Right atrium auricular region (tissue), 2 donors: Measurements from ENCODE around the gene NKAIN4. TPM values are rescaled to one million over a fixed set of nuclear protein-coding genes. Genes with fewer than 3 reads are reported as not detected.

Experiments
- DNase-seq: peaks from one replicate; pipeline ENCODE4 v3.0.0-alpha.2; 2019; ENCODE audit warnings: low spot score
- H3K27ac ChIP-seq, 2 donors: fragments of 200-600 bp; sonication (generic); 1 replicate in 1 of 2; 2 replicates in 1 of 2; pipeline ENCODE4 v1.5.1; 2016 to 2019
- H3K27me3 ChIP-seq, 2 donors: fragments of 200-600 bp; sonication (generic); one replicate each; pipeline versions ENCODE4 v1.5.1 to v1.6.0; 2017 to 2019
- H3K36me3 ChIP-seq: fragments of 200-600 bp; sonication (generic); one replicate; pipeline ENCODE4 v1.5.1; 2016
- H3K4me1 ChIP-seq, 2 donors: fragments of 200-600 bp; sonication (generic); one replicate each; pipeline versions ENCODE4 v1.5.1 to v1.6.0; 2017 to 2019
- H3K4me3 ChIP-seq, 2 donors: fragments of 200-600 bp; sonication (generic); 1 replicate in 1 of 2; 2 replicates in 1 of 2; pipeline ENCODE4 v1.5.1; 2017 to 2019; ENCODE audit warnings: mild to moderate bottlenecking in 1 of 2, moderate library complexity in 1 of 2
- H3K9me3 ChIP-seq, 2 donors: fragments of 200-600 bp; sonication (generic); one replicate each; pipeline ENCODE4 v1.5.1; 2019
- total RNA-seq, 2 donors: library from RNA; depleted of rRNA; stranded (reverse); fragments of >200 nt; gene quantifications; one replicate each; pipeline ENCODE4 v1.1.0, GENCODE V29; 2016
- TF ChIP-seq, protein P1 (sequence below), 2 donors: fragments of 200-600 bp; sonication (generic); IDR thresholded peaks; one replicate each; pipeline ENCODE4 v1.5.1; 2019; ENCODE audit warnings: antibody characterized with exemption in 2 of 2

Gene NKAIN4
- total RNA-seq, 2 donors from 2014 or later = not detected

- H3K27me3 ChIP-seq = no peaks in the 10 kb centered on the region
- H3K27ac ChIP-seq = no peak within 1 kb of the TSS
- H3K4me3 ChIP-seq = no peak within 1 kb of the TSS
- H3K4me1 ChIP-seq = peaks cover 0 to 6% of the 10 kb centered on the region in 2 donors
- DNase-seq = no peak
- H3K36me3 ChIP-seq = no peaks in the 10 kb centered on the region
- TF ChIP-seq, protein P1, sequence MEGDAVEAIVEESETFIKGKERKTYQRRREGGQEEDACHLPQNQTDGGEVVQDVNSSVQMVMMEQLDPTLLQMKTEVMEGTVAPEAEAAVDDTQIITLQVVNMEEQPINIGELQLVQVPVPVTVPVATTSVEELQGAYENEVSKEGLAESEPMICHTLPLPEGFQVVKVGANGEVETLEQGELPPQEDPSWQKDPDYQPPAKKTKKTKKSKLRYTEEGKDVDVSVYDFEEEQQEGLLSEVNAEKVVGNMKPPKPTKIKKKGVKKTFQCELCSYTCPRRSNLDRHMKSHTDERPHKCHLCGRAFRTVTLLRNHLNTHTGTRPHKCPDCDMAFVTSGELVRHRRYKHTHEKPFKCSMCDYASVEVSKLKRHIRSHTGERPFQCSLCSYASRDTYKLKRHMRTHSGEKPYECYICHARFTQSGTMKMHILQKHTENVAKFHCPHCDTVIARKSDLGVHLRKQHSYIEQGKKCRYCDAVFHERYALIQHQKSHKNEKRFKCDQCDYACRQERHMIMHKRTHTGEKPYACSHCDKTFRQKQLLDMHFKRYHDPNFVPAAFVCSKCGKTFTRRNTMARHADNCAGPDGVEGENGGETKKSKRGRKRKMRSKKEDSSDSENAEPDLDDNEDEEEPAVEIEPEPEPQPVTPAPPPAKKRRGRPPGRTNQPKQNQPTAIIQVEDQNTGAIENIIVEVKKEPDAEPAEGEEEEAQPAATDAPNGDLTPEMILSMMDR (IDR thresholded peaks at IDR 0.05) = no peak
- no peaks in the 10 kb centered on the region for H3K9me3 ChIP-seq
Measured at GRCh38 chr20:63235399-63235983, 18.8 kb downstream of the NKAIN4 start, which contains the start of gene BIRC7. TSS of gene BIRC7 (plus strand) at chr20:63235905. CDS start at chr20:63236097, 192 bp downstream.

DNA sequence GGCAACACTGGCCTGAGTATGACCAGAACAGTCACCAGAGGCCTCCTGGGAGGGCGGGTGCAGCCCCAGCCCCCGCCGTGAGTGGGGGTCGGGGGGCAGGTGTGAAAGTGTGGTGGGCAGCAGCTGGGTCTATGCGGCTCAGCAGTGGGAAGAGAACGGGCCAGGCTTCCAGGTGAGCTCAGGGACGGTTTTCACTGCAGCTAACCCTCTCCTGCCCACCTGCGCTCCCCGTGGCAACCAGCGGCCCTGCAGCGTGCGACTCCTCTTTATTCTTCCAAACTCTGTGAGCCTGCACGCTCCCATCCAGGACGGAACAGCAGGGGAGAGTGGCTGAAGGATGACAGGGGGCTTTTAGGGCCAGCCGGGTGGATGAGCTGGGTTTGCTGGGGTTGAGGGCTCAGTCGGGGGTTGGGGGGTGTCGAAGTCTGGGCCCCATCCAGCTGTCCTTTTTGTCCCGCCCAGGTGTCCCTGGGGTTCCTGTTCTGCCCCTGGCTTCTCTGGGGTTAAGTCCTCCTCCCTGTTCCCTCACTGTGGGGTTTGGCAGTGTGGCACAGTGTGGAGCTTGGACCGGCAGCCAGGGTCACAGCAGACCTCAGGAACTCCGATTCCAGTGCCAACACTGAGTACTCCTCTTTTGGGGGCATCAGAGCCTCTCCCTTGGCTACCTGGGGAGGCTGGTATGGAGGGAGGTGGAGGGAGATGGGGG is 19.4 kb downstream of the NKAIN4 start:
- DNase-seq = no peak
- Histone ChIP-seq H3K4me3 (no peak overlapping the region), H3K4me1 (peaks cover 0 to 7% of the 10 kb centered on the region in 2 donors), H3K9me3 (no peaks in the 10 kb centered on the region), H3K36me3 (no peaks in the 10 kb centered on the region), H3K27ac (no peak overlapping the region), H3K27me3 (no peaks in the 10 kb centered on the region)
- TF ChIP-seq, protein P1 (IDR thresholded peaks at IDR 0.05) = peak in 1 of 2 donors; percentile 35

GRCh38 chr20:63233924-63234323 is 20.3 kb downstream of the NKAIN4 start:
- Histone ChIP-seq H3K27me3 (no peaks in the 10 kb centered on the region), H3K4me3 (no peak overlapping the region), H3K36me3 (no peaks in the 10 kb centered on the region), H3K9me3 (no peaks in the 10 kb centered on the region), H3K27ac (no peak overlapping the region), H3K4me1 (peaks cover 0 to 7% of the 10 kb centered on the region in 2 donors)
- no peak for DNase-seq
- TF ChIP-seq, protein P1 (IDR thresholded peaks at IDR 0.05) = no peak

GRCh38 chr20:63233061-63233344 is 21.3 kb downstream of the NKAIN4 start:
- no peaks in the 10 kb centered on the region for H3K27me3 ChIP-seq
- DNase-seq = no peak
- no peaks in the 10 kb centered on the region for H3K36me3 ChIP-seq
- TF ChIP-seq, protein P1 (IDR thresholded peaks at IDR 0.05) = no peak
- H3K4me1 ChIP-seq = peaks cover 0 to 7% of the 10 kb centered on the region in 2 donors
- no peaks in the 10 kb centered on the region for H3K9me3 ChIP-seq
- H3K4me3 ChIP-seq = no peak overlapping the region
- H3K27ac ChIP-seq = no peak overlapping the region

DNA sequence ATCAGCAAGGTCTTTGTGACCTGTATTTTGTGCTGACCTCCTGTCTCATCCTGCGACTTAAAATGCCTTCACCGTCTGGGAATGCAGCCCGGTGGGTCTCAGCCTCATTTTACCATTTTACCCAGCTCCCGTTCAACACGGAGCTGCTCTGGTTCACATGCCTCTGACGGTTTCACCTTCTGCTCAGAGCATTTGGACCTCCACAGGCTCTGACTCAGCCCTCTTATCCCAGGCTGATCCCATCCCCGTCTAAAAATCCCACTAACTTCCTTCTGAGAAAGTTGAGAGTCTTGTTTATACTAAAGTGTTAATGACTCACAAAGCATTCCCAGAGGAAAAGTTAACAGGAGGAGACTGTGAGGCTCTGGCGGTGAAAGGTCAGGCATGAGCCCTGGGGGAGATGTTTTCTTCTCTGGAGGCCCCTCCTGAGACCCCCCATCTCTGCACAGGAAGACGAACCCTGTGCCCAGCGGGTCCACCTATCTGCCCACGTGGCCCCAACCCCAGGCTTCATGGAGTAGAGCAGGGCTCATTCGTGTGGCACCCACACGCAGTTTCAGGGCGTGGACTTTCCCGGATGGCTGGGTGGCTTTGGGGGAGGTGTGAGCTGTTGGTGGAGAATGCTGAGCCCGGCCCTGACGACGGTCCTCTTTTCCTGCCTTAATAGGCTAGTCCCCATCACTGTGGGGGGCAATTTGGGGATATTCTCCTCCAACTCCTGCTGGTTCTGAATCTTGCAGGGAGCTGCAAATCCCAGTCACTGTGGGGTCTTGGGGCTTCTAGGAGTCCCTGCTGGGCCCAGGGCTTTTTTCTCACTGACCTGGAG is 21.8 kb downstream of the NKAIN4 start:
- no peaks in the 10 kb centered on the region for H3K27me3 ChIP-seq

More for the DNA sequence above, 21.8 kb downstream of the NKAIN4 start:
- no peak for DNase-seq
- H3K27ac ChIP-seq = no peak overlapping the region
- no peaks in the 10 kb centered on the region for H3K9me3 ChIP-seq
- TF ChIP-seq, protein P1 (IDR thresholded peaks at IDR 0.05) = no peak
- no peaks in the 10 kb centered on the region for H3K36me3 ChIP-seq
- H3K4me1 ChIP-seq = peaks cover 0 to 7% of the 10 kb centered on the region in 2 donors
- no peak overlapping the region for H3K4me3 ChIP-seq
